Type B pancreatic cell (in vitro differentiated cells): ENCODE data around the gene C2CD2L. TPM values are rescaled to one million over a fixed set of nuclear protein-coding genes. Genes with fewer than 3 reads are reported as not detected.

ENCODE experiments used
- DNase-seq: peaks from one replicate; pipeline ENCODE4 v3.0.0; 2021; ENCODE audit warnings: mixed read lengths; ENCODE audit not compliant: unreplicated experiment; ENCODE audit errors: extremely low spot score
- H3K27ac Mint-ChIP-seq: 2 replicates; pipeline ENCODE4 v1.8.0; 2021; ENCODE audit warnings: mild to moderate bottlenecking, mixed read lengths
- H3K27me3 Mint-ChIP-seq: 2 replicates; pipeline ENCODE4 v1.8.0; 2021; ENCODE audit warnings: mixed read lengths
- H3K36me3 Mint-ChIP-seq: 2 replicates; pipeline ENCODE4 v1.8.0; 2021; ENCODE audit warnings: mixed read lengths
- H3K4me1 Mint-ChIP-seq: one replicate; pipeline ENCODE4 v1.8.0; 2021; ENCODE audit warnings: mixed read lengths; ENCODE audit not compliant: unreplicated experiment
- H3K4me3 Mint-ChIP-seq: 2 replicates; pipeline ENCODE4 v1.8.0; 2021; ENCODE audit warnings: mild to moderate bottlenecking, mixed read lengths
- H3K9me3 Mint-ChIP-seq: 2 replicates; pipeline ENCODE4 v1.8.0; 2021; ENCODE audit warnings: mixed read lengths
- CTCF ChIP-seq: fragments of 200-600 bp; sonication (generic); conservative IDR thresholded peaks from 2 replicates; pipeline ENCODE4 v1.5.0; 2021; ENCODE audit warnings: antibody characterized with exemption, mild to moderate bottlenecking
- total RNA-seq: library from RNA; stranded (reverse); gene quantifications from 2 replicates; pipeline ENCODE4 v1.2.1, GENCODE V29; 2021; ENCODE audit warnings: low replicate concordance

The C2CD2L gene
- total RNA-seq, 1 donor from 2014 or later: 10.7 TPM

GRCh38 chr11:119091966-119092879 lies 14.9 kb upstream of the C2CD2L start:
- TF ChIP-seq CTCF: no peak
- Mint-ChIP-seq H3K27me3 (no peaks in the 10 kb centered on the region), H3K9me3 (no peaks in the 10 kb centered on the region), H3K4me3 (peak overlapping the region; percentile 94), H3K36me3 (peaks cover 22% of the 10 kb centered on the region), H3K4me1 (peaks cover 30% of the 10 kb centered on the region), H3K27ac (peak overlapping the region; percentile 56)
- DNase-seq: no peak

GRCh38 chr11:119092880-119093842 lies 14.0 kb upstream of the C2CD2L start:
- Mint-ChIP-seq H3K9me3 (no peaks in the 10 kb centered on the region), H3K27me3 (no peaks in the 10 kb centered on the region), H3K4me1 (peaks cover 25% of the 10 kb centered on the region), H3K36me3 (peaks cover 25% of the 10 kb centered on the region), H3K4me3 (peak overlapping the region; percentile 94), H3K27ac (peak overlapping the region; percentile 89)
- DNase-seq: no peak
- TF ChIP-seq CTCF: no peak

DNA sequence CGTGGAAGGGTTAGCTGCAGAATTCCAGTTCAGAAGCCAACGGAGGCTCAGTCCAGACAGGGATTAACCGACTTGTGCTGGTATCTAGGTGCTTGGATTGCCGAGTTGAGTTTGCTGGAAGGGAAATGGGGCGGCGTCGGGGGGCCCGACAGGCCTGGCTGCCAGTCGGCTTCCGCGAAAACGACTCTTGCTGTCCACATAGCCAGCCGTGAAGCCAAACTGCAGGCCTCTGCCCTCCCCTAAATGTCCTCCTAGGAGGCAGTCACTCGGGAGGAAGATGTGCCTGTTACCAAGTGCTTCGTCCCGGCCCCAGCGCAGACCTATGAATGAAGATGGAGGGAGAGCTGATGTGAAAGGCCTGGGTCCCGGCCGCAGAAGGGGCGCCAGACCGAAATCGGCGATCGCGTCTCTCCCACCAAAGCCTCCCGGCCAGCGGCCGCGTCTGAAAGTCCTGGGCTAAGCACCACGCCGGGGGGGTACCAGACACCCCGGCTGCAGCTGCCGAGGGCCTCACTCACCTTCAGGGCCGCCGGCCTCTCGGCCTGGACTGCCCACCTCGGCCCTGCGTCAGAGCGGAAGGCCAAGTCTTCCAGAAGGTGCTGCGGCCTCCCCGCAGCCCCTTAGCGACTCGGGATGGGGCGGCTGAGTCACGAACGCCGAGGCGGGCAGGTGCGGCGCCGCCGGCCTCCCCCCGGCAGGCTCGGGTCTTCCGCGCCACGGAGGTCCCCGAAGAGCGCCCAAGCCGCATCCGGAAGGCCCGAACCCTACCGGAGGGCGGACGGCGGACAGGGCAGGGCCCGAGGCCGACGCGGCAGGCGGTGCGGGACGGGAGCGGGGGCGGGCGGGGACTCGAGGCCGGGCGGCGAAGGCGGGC lies 13.0 kb upstream of the C2CD2L start:
- H3K4me3 Mint-ChIP-seq: peak overlapping the region; percentile 94
- H3K36me3 Mint-ChIP-seq: peaks cover 33% of the 10 kb centered on the region
- DNase-seq: no peak
- no peak for TF ChIP-seq CTCF
- no peaks in the 10 kb centered on the region for H3K27me3 Mint-ChIP-seq
- H3K27ac Mint-ChIP-seq: peak overlapping the region; percentile 89
- H3K9me3 Mint-ChIP-seq: no peaks in the 10 kb centered on the region
- H3K4me1 Mint-ChIP-seq: peaks cover 25% of the 10 kb centered on the region

DNA sequence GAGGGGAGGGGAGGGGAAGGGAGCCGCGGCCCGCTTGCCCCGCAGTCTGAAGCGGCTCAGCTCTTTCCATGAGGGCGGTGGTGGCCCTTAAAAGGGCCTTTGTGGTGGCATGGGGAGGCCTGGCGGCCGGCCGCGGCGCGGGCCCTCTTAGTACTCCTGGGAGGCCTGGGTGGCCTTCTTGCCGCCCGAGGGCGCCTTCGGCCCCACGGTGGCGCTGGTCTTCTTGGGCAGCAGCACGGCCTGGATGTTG lies 12.4 kb upstream of the C2CD2L start:
- Mint-ChIP-seq H3K27me3 (no peaks in the 10 kb centered on the region), H3K27ac (peak overlapping the region; percentile 76), H3K4me3 (peak overlapping the region; percentile 93), H3K36me3 (peaks cover 33% of the 10 kb centered on the region), H3K4me1 (peaks cover 26% of the 10 kb centered on the region), H3K9me3 (no peaks in the 10 kb centered on the region)
- TF ChIP-seq CTCF: peak; percentile 76
- no peak for DNase-seq
